ENCODE data around the gene SERPING1.

Gene SERPING1

GRCh38 chr11:57656885-57657193 lies 59.4 kb downstream of the SERPING1 start:
- no peak for DNase-seq

GRCh38 chr11:57657194-57658022 lies 59.9 kb downstream of the SERPING1 start, which contains the start of gene CLP1:
CLP1 (plus strand) TSS chr11:57657762; CDS start chr11:57659477, 1,715 bp downstream.
- DNase-seq = peak; percentile 98 to 99

GRCh38 chr11:57658023-57658361 lies 60.5 kb downstream of the SERPING1 start:
- DNase-seq = no peak

GRCh38 chr11:57659669-57660068 lies 62.2 kb downstream of the SERPING1 start:
- DNase-seq = no peak

GRCh38 chr11:57662893-57663292 lies 65.4 kb downstream of the SERPING1 start:
- DNase-seq = no peak

- no peak for DNase-seq
Measured at GRCh38 chr11:57663975-57664374, 66.5 kb downstream of the SERPING1 start.

Measured in CD4-positive, alpha-beta T cell treated with Interleukin-4 for 1 hour (primary cell).